Activated T-cell treated with anti-CD3 and anti-CD28 coated beads, Interleukin-2, amount 50 U/mL, for 24 hours (primary cell): ENCODE results near the gene TMEM98.
"Not testable (repeated sequence)": the region's sequence is repeated elsewhere in the genome, so short reads cannot be mapped to it uniquely, and the experiment has no call there.

Experiments
- DNase-seq: peaks from one replicate; pipeline ENCODE4 v3.0.0-alpha.2; 2020
- H3K27ac Mint-ChIP-seq: 2 replicates; pipeline ENCODE4 v1.8.0; 2020; ENCODE audit warnings: mild to moderate bottlenecking, mixed read lengths
- H3K27me3 Mint-ChIP-seq: 2 replicates; pipeline ENCODE4 v1.8.0; 2020; ENCODE audit warnings: mixed read lengths
- H3K36me3 Mint-ChIP-seq: 2 replicates; pipeline ENCODE4 v1.8.0; 2020; ENCODE audit warnings: low read depth, mixed read lengths
- H3K4me1 Mint-ChIP-seq: 2 replicates; pipeline ENCODE4 v1.8.0; 2020; ENCODE audit warnings: low read depth, mixed read lengths
- H3K4me3 Mint-ChIP-seq: 2 replicates; pipeline ENCODE4 v1.8.0; 2020; ENCODE audit warnings: mild to moderate bottlenecking, moderate library complexity, mixed read lengths
- H3K9me3 Mint-ChIP-seq: 2 replicates; pipeline ENCODE4 v1.8.0; 2020; ENCODE audit warnings: mixed read lengths

The TMEM98 gene

GRCh38 chr17:32927724-32928585, at the start of gene TMEM98:
TMEM98 (plus strand) TSS chr17:32928153; CDS start chr17:32931529, 3,376 bp downstream.
- Mint-ChIP-seq H3K27me3 (peaks cover 51% of the 10 kb centered on the region), H3K27ac (no peak within 1 kb of the TSS), H3K9me3 (no peaks in the 10 kb centered on the region), H3K4me3 (peak within 1 kb of the TSS; percentile 66), H3K36me3 (no peaks in the 10 kb centered on the region), H3K4me1 (peaks cover 4% of the 10 kb centered on the region)
- peak; percentile 35 for DNase-seq

DNA sequence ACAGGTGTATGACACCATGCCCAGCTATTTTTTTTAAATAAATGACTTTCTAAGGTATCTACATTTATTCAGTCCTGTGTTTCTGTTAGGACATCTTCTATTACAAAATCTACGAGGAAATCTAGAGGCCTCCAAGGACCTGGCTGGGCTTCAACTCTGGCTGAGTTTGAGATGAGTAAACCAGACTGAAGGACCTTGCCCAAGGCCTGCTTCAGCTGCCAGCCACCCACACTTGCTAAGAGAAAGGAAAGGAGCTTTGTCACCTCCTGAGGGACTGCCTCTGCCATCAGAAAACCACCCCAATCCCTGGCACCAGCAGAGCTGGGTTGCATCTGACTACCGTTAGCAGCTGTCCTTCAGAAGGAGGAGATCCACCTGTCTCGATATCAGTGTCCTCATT, 49.7 kb upstream of the TMEM98 start:
- Mint-ChIP-seq H3K27me3 (peaks cover 8% of the 10 kb centered on the region), H3K4me1 (peaks cover 40% of the 10 kb centered on the region), H3K4me3 (no peak overlapping the region), H3K9me3 (no peaks in the 10 kb centered on the region), H3K27ac (no peak overlapping the region), H3K36me3 (no peaks in the 10 kb centered on the region)
- no peak for DNase-seq

DNA sequence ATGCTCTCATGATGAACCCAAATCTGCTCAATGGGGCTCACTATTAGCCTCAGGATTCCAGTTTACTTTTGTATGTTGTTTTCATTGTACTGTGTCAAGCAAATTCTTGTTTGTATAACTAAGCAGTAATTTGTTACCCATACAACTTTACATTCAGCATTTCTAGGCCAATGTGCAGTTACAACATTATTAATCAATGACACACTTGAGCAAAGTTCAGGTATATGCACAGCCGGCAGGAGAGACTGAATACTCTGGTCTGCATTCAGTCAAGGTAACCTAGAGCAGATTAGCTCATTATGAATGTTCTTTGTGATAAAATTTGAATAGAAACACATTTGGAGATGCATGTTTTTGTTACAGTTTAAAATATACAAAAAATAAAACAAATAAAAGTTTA, 48.8 kb upstream of the TMEM98 start:
- peaks cover 40% of the 10 kb centered on the region for H3K4me1 Mint-ChIP-seq
- H3K27me3 Mint-ChIP-seq: peaks cover 13% of the 10 kb centered on the region
- no peak overlapping the region for H3K4me3 Mint-ChIP-seq

DNA sequence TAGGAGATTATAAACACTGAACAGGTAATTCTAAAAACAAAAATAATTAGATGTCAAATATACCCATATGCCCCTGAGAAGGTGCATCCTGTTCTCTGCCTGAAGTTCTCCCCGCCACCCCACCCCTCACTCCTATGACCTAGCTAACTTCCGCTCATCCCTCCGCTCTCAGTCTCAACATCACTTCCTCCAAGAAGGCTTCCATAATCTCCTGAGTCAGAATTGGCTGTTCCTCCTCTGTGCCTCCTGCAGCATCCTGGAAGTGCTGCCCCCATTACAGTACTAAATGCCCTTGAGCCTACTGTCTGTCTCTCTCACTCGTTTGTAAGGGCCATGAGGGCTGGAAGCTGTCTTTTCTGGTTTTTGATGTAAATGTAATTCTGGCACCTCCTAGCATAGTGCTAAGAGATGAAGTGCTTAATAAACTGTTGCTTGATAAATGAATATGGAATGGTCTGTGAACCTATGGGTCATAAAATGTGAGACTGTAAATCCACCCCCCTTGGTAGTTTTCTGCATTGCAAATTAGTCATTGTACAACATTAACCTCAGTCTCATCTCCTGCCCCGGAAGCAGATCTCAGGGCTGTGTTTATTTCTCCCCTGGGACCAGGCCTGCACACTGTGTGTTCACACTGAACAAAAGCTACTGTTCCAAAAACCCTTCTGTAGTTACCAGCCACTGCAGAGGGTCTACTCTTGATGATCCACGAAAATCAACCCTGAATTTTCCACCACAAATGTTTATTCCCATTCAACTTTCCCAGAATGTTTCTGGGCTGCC, 47.1 kb upstream of the TMEM98 start:
- Mint-ChIP-seq H3K27me3 (peaks cover 26% of the 10 kb centered on the region), H3K36me3 (no peaks in the 10 kb centered on the region), H3K9me3 (no peaks in the 10 kb centered on the region), H3K4me1 (peaks cover 34% of the 10 kb centered on the region), H3K4me3 (no peak overlapping the region), H3K27ac (no peak overlapping the region)
- DNase-seq: no peak

More for the DNA sequence above, 48.8 kb upstream of the TMEM98 start:
- H3K36me3 Mint-ChIP-seq: no peaks in the 10 kb centered on the region
- no peak for DNase-seq
- no peak overlapping the region for H3K27ac Mint-ChIP-seq
- no peaks in the 10 kb centered on the region for H3K9me3 Mint-ChIP-seq

- no peak for DNase-seq
- Mint-ChIP-seq H3K9me3 (no peaks in the 10 kb centered on the region), H3K36me3 (no peaks in the 10 kb centered on the region), H3K4me3 (no peak overlapping the region), H3K27me3 (peaks cover 36% of the 10 kb centered on the region), H3K27ac (no peak overlapping the region), H3K4me1 (peaks cover 32% of the 10 kb centered on the region)
Observed at GRCh38 chr17:32882029-32882428, 45.9 kb upstream of the TMEM98 start.

DNA sequence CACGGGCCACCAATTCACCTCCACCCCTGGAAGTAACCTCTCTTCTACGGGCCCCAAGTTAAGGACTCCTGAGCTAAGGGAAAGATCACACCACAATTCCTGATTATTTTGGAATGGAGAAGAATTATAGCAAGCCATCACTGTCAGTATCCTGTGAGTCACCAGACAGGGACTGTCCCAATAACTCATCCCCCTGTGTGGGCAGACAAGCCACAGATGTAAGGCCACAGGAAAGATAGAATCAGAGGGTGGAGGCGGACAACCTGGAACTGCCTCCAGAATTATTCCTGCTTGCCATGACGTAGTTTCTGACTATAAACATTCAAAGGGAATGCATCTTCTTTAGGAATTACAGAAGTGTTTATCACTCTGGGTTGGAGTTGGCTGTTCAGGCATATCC, 45.2 kb upstream of the TMEM98 start:
- Mint-ChIP-seq H3K27me3 (peaks cover 36% of the 10 kb centered on the region), H3K27ac (no peak overlapping the region), H3K9me3 (no peaks in the 10 kb centered on the region), H3K36me3 (no peaks in the 10 kb centered on the region), H3K4me3 (no peak overlapping the region), H3K4me1 (peaks cover 27% of the 10 kb centered on the region)
- DNase-seq: no peak

DNA sequence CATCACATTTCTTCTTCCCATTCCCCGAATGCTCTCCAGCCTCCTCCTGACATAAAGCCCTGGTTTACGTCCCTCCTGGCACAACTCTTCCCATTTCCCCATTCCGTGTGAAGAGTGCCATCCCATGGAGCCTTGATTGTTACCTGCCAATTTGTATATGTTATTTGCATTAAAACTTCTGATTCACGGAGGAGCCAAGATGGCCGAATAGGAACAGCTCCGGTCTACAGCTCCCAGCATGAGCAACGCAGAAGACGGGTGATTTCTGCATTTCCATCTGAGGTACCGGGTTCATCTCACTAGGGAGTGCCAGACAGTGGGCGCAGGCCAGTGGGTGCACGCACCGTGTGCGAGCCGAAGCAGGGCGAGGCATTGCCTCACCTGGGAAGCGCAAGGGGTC, 41.0 kb upstream of the TMEM98 start:
- Mint-ChIP-seq H3K4me1 (peaks cover 15% of the 10 kb centered on the region), H3K27me3 (peaks cover 33% of the 10 kb centered on the region)
- not testable (repeated sequence) for DNase-seq, H3K4me3 Mint-ChIP-seq, H3K9me3 Mint-ChIP-seq, H3K27ac Mint-ChIP-seq, H3K36me3 Mint-ChIP-seq

- not testable (repeated sequence) for H3K9me3 Mint-ChIP-seq, H3K4me3 Mint-ChIP-seq, H3K27ac Mint-ChIP-seq, DNase-seq, H3K36me3 Mint-ChIP-seq
- peaks cover 11% of the 10 kb centered on the region for H3K4me1 Mint-ChIP-seq
- H3K27me3 Mint-ChIP-seq: peaks cover 31% of the 10 kb centered on the region
Observed at GRCh38 chr17:32887410-32887809, 40.5 kb upstream of the TMEM98 start.

DNA sequence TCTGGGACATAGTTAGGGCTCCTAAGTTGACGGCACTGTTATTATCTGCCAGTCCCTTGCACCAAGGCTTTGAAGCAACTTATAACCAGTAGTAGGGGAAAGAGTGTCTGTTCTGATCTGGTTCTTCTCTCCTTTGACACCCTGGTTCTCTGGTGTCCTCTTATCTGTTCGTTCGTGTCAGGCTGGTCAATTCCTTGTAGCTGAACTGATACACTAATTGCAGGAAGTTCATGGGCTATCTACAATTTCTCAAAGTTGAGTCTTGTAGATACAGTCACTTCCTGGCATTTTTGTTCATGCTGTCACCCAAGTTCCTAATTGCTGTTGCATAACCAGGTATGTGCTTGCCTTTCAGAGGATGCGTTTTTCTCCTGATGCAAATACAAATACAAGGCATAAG, 33.7 kb upstream of the TMEM98 start:
- no peak overlapping the region for H3K27ac Mint-ChIP-seq

GRCh38 chr17:32896647-32897258, 31.2 kb upstream of the TMEM98 start:
- Mint-ChIP-seq H3K9me3 (no peaks in the 10 kb centered on the region), H3K4me3 (no peak overlapping the region), H3K4me1 (no peaks in the 10 kb centered on the region), H3K27me3 (peaks cover 19% of the 10 kb centered on the region), H3K36me3 (no peaks in the 10 kb centered on the region), H3K27ac (no peak overlapping the region)
- DNase-seq: no peak

More for the DNA sequence above, 33.7 kb upstream of the TMEM98 start:
- Mint-ChIP-seq H3K4me3 (no peak overlapping the region), H3K9me3 (no peaks in the 10 kb centered on the region), H3K4me1 (no peaks in the 10 kb centered on the region), H3K27me3 (peaks cover 16% of the 10 kb centered on the region), H3K36me3 (no peaks in the 10 kb centered on the region)
- DNase-seq: no peak

DNA sequence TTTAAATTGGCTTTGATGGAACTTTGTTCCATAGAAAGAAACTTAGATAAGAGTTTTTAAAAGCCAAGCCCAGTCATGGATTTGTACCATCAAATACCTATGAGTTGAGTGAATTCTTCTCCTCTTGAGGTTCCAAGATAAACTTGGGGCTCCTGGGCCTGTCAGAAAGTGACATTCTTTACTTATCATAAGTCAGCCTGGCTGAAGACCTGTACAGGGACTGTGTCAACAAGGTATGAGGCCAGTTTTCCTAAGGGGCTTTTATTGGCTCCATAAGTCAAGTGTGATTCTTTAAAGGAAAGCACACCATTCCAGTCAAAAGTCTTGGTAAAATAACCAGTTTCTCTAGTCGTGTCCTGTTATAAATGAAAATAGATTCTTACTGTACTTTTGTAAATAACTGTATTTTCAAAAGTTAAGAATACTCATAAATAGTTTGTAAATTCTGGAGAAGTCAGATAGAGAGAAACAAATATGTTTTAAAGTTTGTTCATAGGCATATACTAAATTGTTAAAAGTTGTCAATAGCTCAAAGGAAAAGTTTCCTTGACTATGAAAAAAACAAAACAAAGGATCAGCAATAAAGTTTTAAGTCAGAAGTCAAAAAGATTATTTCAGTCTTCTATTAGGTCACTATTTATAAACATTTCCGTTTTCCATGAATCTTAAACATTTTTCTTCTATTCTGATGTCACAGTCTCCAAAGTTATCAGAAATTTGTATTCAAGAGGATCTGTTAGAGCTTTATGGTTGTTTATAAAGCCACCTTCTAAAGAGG, 28.5 kb upstream of the TMEM98 start:
- Mint-ChIP-seq H3K36me3 (no peaks in the 10 kb centered on the region), H3K4me3 (no peak overlapping the region), H3K4me1 (peaks cover 13% of the 10 kb centered on the region), H3K27ac (no peak overlapping the region), H3K9me3 (no peaks in the 10 kb centered on the region), H3K27me3 (peaks cover 23% of the 10 kb centered on the region)
- no peak for DNase-seq

DNA sequence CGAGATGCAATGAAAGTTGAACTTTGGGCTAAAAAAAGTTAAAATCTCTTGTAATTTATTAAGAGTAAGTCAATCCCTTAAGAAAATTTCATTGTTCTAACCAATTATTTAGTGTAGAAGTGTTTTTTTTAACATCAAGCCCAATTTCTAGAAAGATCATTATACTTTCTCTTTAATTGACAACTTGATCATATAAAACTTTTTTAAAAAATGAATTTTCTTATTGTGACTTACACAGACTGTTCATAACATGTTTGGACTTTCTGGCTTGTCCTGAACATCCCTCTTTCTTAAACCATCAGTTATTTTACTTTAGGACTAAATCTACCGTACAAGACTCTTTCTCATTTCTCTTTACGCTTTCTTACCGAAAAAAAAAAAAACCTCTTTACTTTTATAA, 26.2 kb upstream of the TMEM98 start:
- Mint-ChIP-seq H3K36me3 (no peaks in the 10 kb centered on the region), H3K27me3 (peaks cover 43% of the 10 kb centered on the region)

GRCh38 chr17:32903774-32904673, 23.9 kb upstream of the TMEM98 start:
- no peaks in the 10 kb centered on the region for H3K36me3 Mint-ChIP-seq
- H3K4me1 Mint-ChIP-seq: peaks cover 17% of the 10 kb centered on the region
- no peak overlapping the region for H3K4me3 Mint-ChIP-seq
- no peaks in the 10 kb centered on the region for H3K9me3 Mint-ChIP-seq
- H3K27me3 Mint-ChIP-seq: peaks cover 29% of the 10 kb centered on the region
- DNase-seq: no peak
- H3K27ac Mint-ChIP-seq: peak overlapping the region; percentile 59

More for the DNA sequence above, 26.2 kb upstream of the TMEM98 start:
- no peaks in the 10 kb centered on the region for H3K9me3 Mint-ChIP-seq
- no peak overlapping the region for H3K4me3 Mint-ChIP-seq
- no peak overlapping the region for H3K27ac Mint-ChIP-seq
- DNase-seq: no peak
- peaks cover 17% of the 10 kb centered on the region for H3K4me1 Mint-ChIP-seq
